ENCODE results near the gene SEZ6L. TPM values are rescaled to one million over a fixed set of nuclear protein-coding genes. Genes with fewer than 3 reads are reported as not detected.

Gene SEZ6L
- total RNA-seq, 1 experiment from 2014 or later: not detected

DNA sequence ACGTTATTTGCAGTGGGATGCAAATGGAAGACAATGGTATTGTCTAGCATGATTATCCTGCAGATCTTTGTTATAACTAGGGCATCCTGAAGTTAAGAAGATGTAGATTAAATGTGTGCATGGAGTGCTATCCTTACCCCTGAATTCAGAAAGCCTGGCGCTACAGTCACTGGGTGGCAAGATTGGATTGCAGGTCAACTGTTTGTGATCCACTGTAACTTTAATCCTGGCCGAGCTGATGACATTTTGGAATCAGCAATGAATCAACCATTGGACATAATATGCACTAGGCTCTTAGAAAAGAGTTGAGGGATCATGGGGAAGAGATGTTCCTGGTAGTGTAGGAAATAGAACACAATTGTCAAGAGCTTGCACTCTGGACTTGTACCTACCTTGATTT, 25.1 kb downstream of the SEZ6L start:
- no peaks in the 10 kb centered on the region for H4K20me1 ChIP-seq (ENCODE audit: low read length)
- no peak overlapping the region for H3K4me2 ChIP-seq (ENCODE audit: low read length)
- no peak overlapping the region for H3K27ac ChIP-seq (ENCODE audit: low read length)
- H3K4me1 ChIP-seq (ENCODE audit: insufficient read depth, low read length): no peaks in the 10 kb centered on the region
- H3K9me2 ChIP-seq (replicated peaks; ENCODE audit: low read length): no peaks in the 10 kb centered on the region
- H3K79me2 ChIP-seq (ENCODE audit: low read length): no peaks in the 10 kb centered on the region
- H3K9me3 ChIP-seq (ENCODE audit: low read length): no peaks in the 10 kb centered on the region
- no peaks in the 10 kb centered on the region for H3K27me3 ChIP-seq (ENCODE audit: low read length)
- H3K36me3 ChIP-seq (ENCODE audit: low read depth, low read length): no peaks in the 10 kb centered on the region
- DNase-seq: no peak
- ATAC-seq: no peak
- intact Hi-C loops (cut with micrococcal nuclease): no loop called here
- no peak overlapping the region for H3K4me3 ChIP-seq (ENCODE audit: low read length)
- H3F3A ChIP-seq (ENCODE audit: low read length, unreplicated experiment): no peaks in the 10 kb centered on the region
- H2AFZ ChIP-seq (ENCODE audit: low read length): no peak overlapping the region
- POLR2A ChIA-PET (ENCODE audit: unreplicated experiment): no interaction called here
- TF ChIP-seq EZH2 (IDR thresholded peaks at IDR 0.05; ENCODE audit: low read length, unreplicated experiment) (no peak), EZH2phosphoT487 (IDR thresholded peaks at IDR 0.05; ENCODE audit: borderline replicate concordance, low read length) (no peak)
- TF ChIP-seq, protein P1, sequence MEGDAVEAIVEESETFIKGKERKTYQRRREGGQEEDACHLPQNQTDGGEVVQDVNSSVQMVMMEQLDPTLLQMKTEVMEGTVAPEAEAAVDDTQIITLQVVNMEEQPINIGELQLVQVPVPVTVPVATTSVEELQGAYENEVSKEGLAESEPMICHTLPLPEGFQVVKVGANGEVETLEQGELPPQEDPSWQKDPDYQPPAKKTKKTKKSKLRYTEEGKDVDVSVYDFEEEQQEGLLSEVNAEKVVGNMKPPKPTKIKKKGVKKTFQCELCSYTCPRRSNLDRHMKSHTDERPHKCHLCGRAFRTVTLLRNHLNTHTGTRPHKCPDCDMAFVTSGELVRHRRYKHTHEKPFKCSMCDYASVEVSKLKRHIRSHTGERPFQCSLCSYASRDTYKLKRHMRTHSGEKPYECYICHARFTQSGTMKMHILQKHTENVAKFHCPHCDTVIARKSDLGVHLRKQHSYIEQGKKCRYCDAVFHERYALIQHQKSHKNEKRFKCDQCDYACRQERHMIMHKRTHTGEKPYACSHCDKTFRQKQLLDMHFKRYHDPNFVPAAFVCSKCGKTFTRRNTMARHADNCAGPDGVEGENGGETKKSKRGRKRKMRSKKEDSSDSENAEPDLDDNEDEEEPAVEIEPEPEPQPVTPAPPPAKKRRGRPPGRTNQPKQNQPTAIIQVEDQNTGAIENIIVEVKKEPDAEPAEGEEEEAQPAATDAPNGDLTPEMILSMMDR (conservative IDR thresholded peaks at IDR 0.05; ENCODE audit: low read depth, low read length): no peak
- CTCF ChIA-PET: no interaction called here
- BruUV-seq (replicated peaks): no TSS peak
- no peak overlapping the region for H3K9ac ChIP-seq (ENCODE audit: low read length)

DNA sequence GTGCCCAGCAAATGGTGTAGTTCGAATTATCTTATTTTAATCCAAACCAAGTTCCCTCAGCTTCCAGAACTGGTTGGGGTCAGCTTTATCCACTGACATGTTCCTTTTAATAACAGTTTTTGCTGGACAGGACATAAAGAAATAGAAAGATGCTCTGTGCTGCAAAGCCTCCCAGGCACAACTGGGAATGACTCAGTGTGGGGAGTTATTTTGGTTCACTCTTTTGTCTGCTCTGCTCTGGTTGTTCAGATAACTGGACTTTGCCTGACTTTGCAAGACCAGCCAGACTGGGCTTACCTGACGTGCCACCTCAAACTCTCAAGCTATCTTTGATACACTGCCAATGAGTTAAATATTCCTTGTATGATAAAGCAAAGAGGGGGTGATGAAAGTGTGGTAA, 25.6 kb downstream of the SEZ6L start:
- H3K27me3 ChIP-seq (ENCODE audit: low read length): no peaks in the 10 kb centered on the region
- H3K4me2 ChIP-seq (ENCODE audit: low read length): no peak overlapping the region
- H3K27ac ChIP-seq (ENCODE audit: low read length): no peak overlapping the region
- no peaks in the 10 kb centered on the region for H3K79me2 ChIP-seq (ENCODE audit: low read length)
- no TSS peak for BruUV-seq (replicated peaks)
- no peaks in the 10 kb centered on the region for H3K4me1 ChIP-seq (ENCODE audit: insufficient read depth, low read length)
- H3F3A ChIP-seq (ENCODE audit: low read length, unreplicated experiment): no peaks in the 10 kb centered on the region
- no peak overlapping the region for H3K4me3 ChIP-seq (ENCODE audit: low read length)
- ATAC-seq (no peak), DNase-seq (no peak)
- no peaks in the 10 kb centered on the region for H4K20me1 ChIP-seq (ENCODE audit: low read length)
- H3K9me3 ChIP-seq (ENCODE audit: low read length): no peaks in the 10 kb centered on the region
- no peak overlapping the region for H3K9ac ChIP-seq (ENCODE audit: low read length)
- no peaks in the 10 kb centered on the region for H3K36me3 ChIP-seq (ENCODE audit: low read depth, low read length)
- intact Hi-C loops (cut with micrococcal nuclease): no loop called here
- TF ChIP-seq, protein P1 (conservative IDR thresholded peaks at IDR 0.05; ENCODE audit: low read depth, low read length): no peak
- TF ChIP-seq EZH2phosphoT487 (IDR thresholded peaks at IDR 0.05; ENCODE audit: borderline replicate concordance, low read length) (no peak), EZH2 (IDR thresholded peaks at IDR 0.05; ENCODE audit: low read length, unreplicated experiment) (no peak)
- H2AFZ ChIP-seq (ENCODE audit: low read length): no peak overlapping the region
- CTCF ChIA-PET: no interaction called here
- POLR2A ChIA-PET (ENCODE audit: unreplicated experiment): no interaction called here
- H3K9me2 ChIP-seq (replicated peaks; ENCODE audit: low read length): no peaks in the 10 kb centered on the region

DNA sequence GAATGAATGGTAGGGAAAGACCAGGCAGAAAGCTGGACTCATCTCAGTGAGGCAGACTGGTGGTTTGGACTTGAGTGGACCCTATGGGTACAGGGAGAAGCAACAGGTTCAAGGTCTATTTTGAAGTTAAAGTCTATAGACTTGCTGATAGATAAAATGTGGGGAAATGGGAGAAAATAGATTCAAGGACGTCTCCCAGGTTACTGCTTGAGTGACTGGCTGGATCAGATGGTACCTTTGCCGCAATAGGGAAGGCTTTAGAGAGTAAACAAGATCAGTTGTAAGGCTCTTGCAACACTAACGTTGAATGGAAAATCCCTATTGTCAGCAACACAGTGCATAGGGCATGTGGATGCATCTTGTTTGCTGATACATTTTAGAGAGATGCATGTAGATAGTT, 27.4 kb downstream of the SEZ6L start:
- H3K79me2 ChIP-seq (ENCODE audit: low read length): no peaks in the 10 kb centered on the region
- CTCF ChIA-PET: no interaction called here
- no peaks in the 10 kb centered on the region for H3K4me1 ChIP-seq (ENCODE audit: insufficient read depth, low read length)
- no peak overlapping the region for H2AFZ ChIP-seq (ENCODE audit: low read length)
- POLR2A ChIA-PET (ENCODE audit: unreplicated experiment): no interaction called here
- H3K4me2 ChIP-seq (ENCODE audit: low read length): no peak overlapping the region
- no peak for DNase-seq
- no peaks in the 10 kb centered on the region for H3K9me3 ChIP-seq (ENCODE audit: low read length)
- H3K27me3 ChIP-seq (ENCODE audit: low read length): no peaks in the 10 kb centered on the region
- H3K9me2 ChIP-seq (replicated peaks; ENCODE audit: low read length): no peaks in the 10 kb centered on the region
- intact Hi-C loops (cut with micrococcal nuclease): no loop called here
- TF ChIP-seq EZH2phosphoT487 (IDR thresholded peaks at IDR 0.05; ENCODE audit: borderline replicate concordance, low read length) (no peak), EZH2 (IDR thresholded peaks at IDR 0.05; ENCODE audit: low read length, unreplicated experiment) (no peak)
- TF ChIP-seq, protein P1 (conservative IDR thresholded peaks at IDR 0.05; ENCODE audit: low read depth, low read length): no peak
- no peaks in the 10 kb centered on the region for H3F3A ChIP-seq (ENCODE audit: low read length, unreplicated experiment)
- H3K9ac ChIP-seq (ENCODE audit: low read length): no peak overlapping the region
- H3K36me3 ChIP-seq (ENCODE audit: low read depth, low read length): no peaks in the 10 kb centered on the region
- H4K20me1 ChIP-seq (ENCODE audit: low read length): no peaks in the 10 kb centered on the region
- no peak overlapping the region for H3K4me3 ChIP-seq (ENCODE audit: low read length)
- ATAC-seq: no peak
- BruUV-seq (replicated peaks): no TSS peak
- H3K27ac ChIP-seq (ENCODE audit: low read length): no peak overlapping the region
